HG03565 (cell line): Measurements from ENCODE around the gene NAP1L4.

Experiments used
- ATAC-seq: cut with Tn5 transposase; IDR thresholded peaks from one replicate; pipeline ENCODE4 v1.9.1; 2021; ENCODE audit warnings: mild to moderate bottlenecking, moderate library complexity; ENCODE audit not compliant: unreplicated experiment

Gene NAP1L4

DNA sequence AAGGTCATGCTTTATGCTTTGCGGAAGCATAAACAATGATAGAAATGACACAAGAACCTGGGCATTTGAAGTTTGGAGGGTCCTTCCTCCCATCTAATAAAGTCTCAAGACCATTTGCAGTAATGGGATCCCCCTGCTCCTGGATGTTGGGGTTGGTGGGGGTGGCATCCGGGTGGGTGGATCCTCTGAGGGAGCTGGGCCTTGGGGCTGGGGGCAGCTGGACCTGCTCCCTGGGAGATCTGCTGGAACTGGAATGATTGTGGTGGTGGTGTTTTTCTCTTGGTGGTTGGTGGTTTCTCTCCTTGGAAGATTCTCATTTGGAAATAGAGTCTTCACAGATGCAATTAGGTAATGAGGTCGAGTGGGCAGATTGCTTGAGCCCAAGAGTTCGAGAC is 2.2 kb upstream of the NAP1L4 start:
- ATAC-seq, result no peak

DNA sequence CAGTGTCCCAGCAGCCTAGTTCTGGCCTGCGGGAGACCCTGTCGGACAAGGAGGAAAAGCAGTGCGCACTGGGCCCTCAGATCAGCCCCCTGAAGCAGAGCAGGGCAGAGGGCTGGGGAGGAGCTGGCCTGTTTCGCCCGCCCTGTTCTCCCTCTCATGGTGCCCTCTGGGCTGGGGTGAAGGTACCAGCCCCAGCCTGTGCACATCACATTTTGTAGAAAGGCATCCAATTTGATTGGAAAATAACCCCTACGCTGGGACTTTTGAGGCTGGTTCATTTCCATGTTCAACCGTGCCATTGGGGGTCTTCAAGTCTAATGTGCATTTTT is 832 bp upstream of the NAP1L4 start:
- ATAC-seq, result no peak

- peak; percentile 7 for ATAC-seq
Observed at GRCh38 chr11:2991452-2992233, 486 bp downstream of the NAP1L4 start.

- no peak for ATAC-seq
Observed at GRCh38 chr11:2990617-2991451, 1.3 kb downstream of the NAP1L4 start.

- ATAC-seq, result no peak
Observed at GRCh38 chr11:2989551-2989950, 2.6 kb downstream of the NAP1L4 start.

DNA sequence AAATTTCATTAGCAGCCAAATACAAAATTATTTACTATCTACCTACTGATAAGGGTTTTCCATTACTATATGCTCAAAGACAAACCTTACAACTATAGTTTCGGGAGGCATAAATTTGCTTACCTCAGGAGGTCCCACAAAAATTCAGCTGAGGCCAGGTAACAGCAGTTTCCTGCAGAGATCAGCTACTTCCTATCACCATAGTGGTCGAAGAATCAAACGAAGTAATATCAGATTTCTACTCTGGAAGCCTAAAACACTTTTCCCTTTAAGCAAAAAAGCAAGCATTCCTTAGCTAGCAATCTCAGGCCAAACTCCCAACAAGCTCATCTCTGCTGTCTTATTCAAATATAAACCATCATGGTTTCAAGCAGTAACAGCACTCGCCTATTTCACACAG is 3.1 kb downstream of the NAP1L4 start:
- ATAC-seq, result no peak

DNA sequence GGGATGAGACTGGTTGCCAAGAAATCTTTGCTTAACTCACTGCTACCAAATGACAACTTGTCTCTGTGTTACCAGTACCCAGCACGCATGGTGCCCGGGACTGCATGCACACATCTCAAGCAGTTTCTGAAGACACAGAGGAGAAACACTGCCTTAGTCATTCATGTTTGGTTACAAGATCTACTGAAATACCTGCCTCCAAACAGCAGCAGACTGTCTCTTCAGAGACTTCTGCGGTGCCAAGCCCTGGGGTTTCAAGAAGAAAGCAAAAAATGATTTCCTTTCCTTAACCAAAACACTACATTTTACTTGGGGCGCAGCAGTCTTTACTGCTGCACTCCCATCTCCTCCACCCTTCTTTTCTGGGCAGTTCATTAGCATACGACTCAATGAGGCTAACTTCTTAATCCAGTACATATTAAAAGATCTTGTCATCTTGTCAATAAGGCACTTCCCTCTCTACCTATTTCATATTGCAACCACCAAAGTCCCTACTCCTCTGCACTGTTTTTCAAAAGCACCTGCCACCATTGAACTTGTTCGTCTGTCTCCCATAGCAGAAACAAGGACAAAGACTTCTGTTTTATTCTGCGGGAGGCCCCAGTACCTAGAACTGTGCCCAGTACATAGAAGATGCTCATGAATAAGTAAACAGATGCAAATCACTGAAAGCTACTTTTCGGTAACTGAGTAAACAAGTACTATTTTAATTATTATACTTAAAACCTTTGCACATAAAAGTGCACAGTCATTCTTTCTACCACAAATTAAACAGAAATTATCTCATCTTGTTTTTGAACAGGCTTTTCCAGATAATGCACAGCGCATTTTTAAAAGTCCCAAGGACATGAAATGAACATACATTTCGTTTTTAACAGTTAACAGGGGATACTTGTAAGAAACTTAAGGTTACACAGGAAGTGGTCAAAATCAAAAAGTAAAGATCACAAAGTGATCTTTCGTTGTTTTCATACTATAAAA is 4.0 kb downstream of the NAP1L4 start:
- no peak for ATAC-seq

DNA sequence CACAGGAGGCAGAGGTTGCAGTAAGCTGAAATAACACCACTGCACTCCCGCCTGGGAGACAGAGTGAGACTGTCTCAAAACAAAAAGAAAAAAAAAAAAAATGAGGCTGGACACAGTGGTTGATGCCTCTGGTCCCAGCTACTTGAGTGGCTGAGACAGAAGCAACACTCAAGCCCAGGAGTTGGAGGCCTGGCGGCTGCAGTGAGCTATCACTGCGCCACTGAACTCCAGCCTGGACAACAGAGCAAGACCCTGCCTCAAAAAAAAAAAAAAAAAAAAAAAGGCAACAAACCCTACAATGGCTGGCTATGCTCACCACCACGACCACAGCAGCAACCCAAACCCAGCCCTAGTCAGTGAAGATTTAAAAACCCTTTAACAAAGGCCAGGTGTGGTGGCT is 8.2 kb downstream of the NAP1L4 start:
- ATAC-seq, result no peak

DNA sequence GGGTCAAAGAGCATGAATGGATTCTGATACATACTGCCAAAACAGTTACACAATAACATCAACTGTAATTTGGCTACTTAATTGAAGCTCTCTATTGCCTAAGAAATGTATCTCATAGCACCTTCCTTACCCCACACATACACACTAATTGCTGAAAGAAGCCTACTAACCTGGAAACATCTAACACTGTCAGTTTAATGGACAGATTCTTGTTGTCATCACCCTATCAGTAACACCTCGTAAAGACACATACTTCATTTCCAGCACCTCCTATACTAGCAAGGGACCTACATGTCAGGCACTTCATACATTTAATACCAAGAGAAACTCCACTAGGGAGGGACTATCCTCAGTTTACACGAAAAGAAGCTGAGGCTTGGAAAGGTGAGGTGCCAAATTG is 9.9 kb downstream of the NAP1L4 start:
- no peak for ATAC-seq

DNA sequence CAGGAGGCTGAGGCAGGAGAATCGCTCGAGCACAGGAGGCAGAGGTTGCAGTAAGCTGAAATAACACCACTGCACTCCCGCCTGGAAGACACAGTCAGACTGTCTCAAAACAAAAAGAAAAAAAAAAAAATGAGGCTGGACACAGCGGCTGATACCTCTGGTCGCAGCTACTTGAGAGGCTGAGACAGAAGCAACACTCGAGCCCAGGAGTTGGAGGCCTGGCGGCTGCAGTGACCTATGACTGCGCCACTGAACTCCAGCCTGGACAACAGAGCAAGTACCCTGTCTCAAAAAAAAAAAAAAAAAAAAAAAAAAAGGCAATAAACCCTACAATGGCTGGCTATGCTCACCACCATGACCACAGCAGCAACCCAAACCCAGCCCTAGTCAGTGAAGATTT is 11.0 kb downstream of the NAP1L4 start:
- ATAC-seq, result no peak

GRCh38 chr11:2980168-2980840 is 11.8 kb downstream of the NAP1L4 start:
- ATAC-seq, result no peak

DNA sequence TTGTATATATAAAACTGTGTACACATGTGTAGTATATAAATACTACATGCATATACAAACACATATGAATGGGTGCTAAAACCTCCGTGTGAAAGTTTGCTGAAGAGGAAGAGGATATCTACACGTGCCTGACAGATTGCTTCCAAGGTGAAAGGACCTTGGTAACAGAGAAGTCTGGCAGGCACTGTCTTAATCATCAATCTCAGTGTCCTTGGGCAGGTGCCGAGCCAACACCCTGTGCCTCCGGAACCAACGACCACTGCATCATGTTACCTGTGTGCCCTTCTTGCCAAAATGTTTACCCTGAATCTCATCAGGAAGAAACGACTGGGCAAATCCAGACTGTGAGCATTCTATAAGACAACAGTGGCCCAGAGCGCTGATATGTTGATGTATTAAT is 15.0 kb downstream of the NAP1L4 start:
- no peak for ATAC-seq

DNA sequence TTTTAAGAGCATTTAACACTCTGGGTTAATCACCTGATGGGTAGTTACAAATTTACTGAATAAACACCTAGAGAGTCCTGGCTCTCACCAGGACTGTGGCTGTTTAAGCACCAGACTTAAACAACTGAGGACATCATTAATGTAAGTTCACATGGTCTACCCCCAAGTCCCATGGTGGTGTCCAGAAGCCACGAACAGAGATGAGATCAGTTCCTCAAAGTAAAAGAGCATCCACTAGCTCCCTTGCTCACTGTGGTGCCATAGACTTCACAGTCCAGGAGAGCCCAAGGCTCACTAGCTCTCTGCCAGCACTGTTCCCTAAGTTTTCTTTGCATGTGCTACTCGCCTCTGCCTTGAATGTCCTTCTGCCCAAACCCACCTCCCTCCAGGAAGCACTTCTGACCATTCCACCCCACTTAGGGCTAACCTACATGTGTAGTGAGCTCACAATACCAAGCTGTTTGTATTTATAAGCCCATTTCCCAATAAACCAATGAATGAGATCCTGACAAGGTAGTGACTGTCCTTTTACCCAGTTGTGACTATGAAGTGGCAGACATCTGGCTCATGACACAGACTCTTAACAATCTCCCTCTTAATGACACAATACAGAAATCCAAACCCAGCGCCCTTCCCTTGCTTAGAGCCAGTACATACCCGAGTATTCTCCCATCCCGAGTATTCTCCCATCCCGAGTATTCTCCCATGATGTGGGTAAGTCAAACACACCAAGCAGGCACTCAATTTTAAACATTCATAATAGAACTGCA is 15.7 kb downstream of the NAP1L4 start:
- ATAC-seq, result no peak

GRCh38 chr11:2975594-2975993 is 16.5 kb downstream of the NAP1L4 start:
- ATAC-seq, result no peak

- ATAC-seq, result no peak
Observed at GRCh38 chr11:2974272-2974671, 17.9 kb downstream of the NAP1L4 start.

- ATAC-seq, result no peak
Observed at GRCh38 chr11:2968341-2968900, 23.7 kb downstream of the NAP1L4 start.

DNA sequence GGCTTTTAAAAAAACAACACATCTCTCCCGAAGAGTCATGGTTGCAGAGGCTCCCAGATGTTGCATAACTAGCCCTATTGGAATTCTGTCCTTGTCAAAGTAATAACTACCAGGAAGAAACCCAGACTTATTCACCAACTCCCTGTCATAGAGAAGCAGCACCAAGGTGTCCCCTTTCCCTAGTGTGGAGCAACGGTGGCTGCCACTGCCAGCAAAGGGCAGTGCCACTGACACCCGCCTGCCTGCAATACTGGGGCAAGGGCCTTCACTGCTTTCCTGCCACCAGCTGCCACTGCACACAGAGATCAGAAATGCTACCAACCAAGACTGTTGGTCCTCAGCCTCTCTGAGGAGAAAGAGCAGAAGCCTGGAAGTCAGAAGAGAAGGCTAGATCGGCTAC is 27.3 kb downstream of the NAP1L4 start:
- ATAC-seq, result no peak

DNA sequence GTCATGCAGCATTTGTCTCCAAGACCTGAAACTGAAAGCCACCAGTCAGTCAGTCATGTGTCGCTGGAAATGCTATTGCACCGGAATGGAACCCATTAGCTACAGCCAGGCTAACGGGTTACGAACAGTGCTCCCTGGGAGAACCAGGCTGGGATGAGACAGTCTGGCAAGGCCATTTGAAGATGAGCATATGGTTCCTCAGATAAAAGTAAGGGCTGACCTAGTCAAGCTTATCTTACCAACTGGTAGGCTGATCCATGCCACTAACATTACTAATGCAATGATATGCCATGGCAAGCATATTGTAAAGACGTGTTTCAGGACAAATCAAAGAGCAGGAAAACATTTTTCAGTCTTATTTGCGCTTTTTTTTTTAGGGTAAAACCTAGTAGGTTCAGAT is 28.4 kb downstream of the NAP1L4 start:
- ATAC-seq, result no peak

GRCh38 chr11:2963112-2963754 is 28.9 kb downstream of the NAP1L4 start:
- ATAC-seq, result no peak
